Thyroid gland (tissue), 4 donors: ENCODE measurements around the gene S100A16.

Source experiments
- CTCF ChIP-seq, 6 experiments: fragments of 200-600 bp in 3 of 6; fragments of 450-650 bp in 3 of 6; sonication (generic) in 3 of 6; IDR thresholded peaks; one replicate each; pipeline ENCODE4 v1.5.1; 2016 to 2019; ENCODE audit warnings: antibody characterized with exemption in 6 of 6, mild to moderate bottlenecking in 2 of 6, inconsistent platforms in 1 of 6, moderate library complexity in 1 of 6
- POLR2A ChIP-seq, 2 donors: fragments of 450-650 bp; IDR thresholded peaks; one replicate each; pipeline ENCODE4 v1.6.1; 2017; ENCODE audit warnings: antibody characterized with exemption in 2 of 2, mild to moderate bottlenecking in 2 of 2, moderate library complexity in 1 of 2

- TF ChIP-seq CTCF (IDR thresholded peaks at IDR 0.05), result no peak
- no peak for TF ChIP-seq POLR2A (IDR thresholded peaks at IDR 0.05)
These were observed 3.4 kb downstream of the S100A16 start for GRCh38 chr1:153609585-153609907.
